GM18505 (cell line): ENCODE measurements around the gene ADGRG1.

ENCODE experiments used
- ATAC-seq: cut with Tn5 transposase; IDR thresholded peaks from one replicate; pipeline ENCODE4 v1.9.1; 2021; ENCODE audit not compliant: unreplicated experiment
- POLR2A ChIP-seq: IDR thresholded peaks from 4 replicates; pipeline ENCODE4 v1.6.1; 2011; ENCODE audit warnings: borderline replicate concordance; ENCODE audit not compliant: insufficient read depth, insufficient read length; ENCODE audit errors: extremely low read depth

ADGRG1 gene

GRCh38 chr16:57684626-57685358 lies 56.4 kb downstream of the ADGRG1 start:
- TF ChIP-seq POLR2A = no peak
- no peak for ATAC-seq

DNA sequence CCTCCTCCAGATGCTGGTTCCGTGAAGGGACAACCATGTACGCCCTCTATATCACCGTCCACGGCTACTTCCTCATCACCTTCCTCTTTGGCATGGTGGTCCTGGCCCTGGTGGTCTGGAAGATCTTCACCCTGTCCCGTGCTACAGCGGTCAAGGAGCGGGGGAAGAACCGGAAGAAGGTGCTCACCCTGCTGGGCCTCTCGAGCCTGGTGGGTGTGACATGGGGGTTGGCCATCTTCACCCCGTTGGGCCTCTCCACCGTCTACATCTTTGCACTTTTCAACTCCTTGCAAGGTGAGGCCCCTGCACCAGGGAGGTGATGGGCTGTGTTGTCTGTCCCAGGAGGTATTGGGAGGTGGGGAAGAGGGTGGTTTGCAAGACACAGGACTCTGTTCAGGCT lies 57.2 kb downstream of the ADGRG1 start:
- TF ChIP-seq POLR2A = no peak

GRCh38 chr16:57686577-57686976 lies 58.1 kb downstream of the ADGRG1 start:
- no peak for ATAC-seq
- no peak for TF ChIP-seq POLR2A

More for the DNA sequence above, 57.2 kb downstream of the ADGRG1 start:
- no peak for ATAC-seq

- ATAC-seq = no peak
- no peak for TF ChIP-seq POLR2A
These were observed 59.0 kb downstream of the ADGRG1 start for GRCh38 chr16:57687363-57687929.

GRCh38 chr16:57688487-57688986 lies 60.1 kb downstream of the ADGRG1 start:
- ATAC-seq = no peak
- no peak for TF ChIP-seq POLR2A

- no peak for TF ChIP-seq POLR2A
- ATAC-seq = no peak
These were observed 60.7 kb downstream of the ADGRG1 start for GRCh38 chr16:57688987-57689761.

GRCh38 chr16:57689762-57690558 lies 61.5 kb downstream of the ADGRG1 start:
- peak; percentile 78 for ATAC-seq

DNA sequence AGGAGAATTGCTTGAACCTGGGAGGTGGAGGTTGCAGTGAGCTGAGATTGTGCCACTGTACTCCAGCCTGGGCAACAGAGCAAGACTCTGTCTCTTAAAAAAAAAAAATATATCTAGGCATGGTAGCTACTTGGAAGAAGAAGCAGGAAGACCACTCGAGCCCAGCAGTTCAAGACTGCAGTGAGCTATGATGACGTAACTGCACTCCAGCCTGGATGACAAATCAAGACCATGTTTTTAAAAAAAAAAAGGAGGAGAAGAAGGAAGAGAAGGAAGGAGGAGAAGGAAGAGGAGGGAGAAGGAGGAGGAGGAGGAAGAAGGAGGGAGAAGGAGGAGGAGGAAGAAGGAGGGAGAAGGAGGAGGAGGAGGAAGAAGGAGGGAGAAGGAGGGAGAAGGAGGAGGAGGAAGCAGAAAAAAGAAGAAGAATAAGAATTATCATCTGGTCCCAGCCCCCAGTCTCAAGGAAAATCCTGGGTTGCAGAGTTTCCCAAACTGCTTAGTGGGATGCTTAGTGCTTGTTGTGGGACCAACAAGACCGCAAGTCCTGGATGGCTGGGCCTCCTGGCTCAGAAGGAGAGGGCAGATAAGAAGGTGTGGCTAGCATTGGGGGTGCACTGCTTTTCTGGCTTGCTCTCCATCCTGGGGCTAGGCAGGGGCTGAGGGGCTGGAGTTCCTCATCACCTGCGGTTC lies 62.5 kb downstream of the ADGRG1 start:
- ATAC-seq = no peak
- no peak for TF ChIP-seq POLR2A

More at GRCh38 chr16:57689762-57690558, 61.5 kb downstream of the ADGRG1 start:
- peak; percentile 28 for TF ChIP-seq POLR2A

DNA sequence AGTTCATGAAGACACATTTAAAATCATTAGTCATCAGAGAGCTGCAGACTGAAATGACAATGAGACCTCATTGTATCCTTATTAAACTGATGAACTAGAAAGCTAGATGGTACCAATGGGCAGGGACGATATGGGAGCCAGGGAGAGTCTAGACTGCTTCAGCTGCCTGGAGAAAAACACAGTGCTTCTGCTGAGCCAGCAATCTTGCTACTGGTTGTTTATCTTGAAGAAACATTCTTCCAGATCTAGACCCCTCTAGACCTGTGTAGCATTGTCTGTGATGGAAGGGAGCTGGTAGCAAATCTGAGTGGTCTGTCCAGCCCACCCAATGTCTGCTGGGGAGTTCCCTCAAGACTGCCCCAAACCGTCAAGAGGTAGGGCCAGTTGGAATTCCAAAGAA lies 64.2 kb downstream of the ADGRG1 start:
- TF ChIP-seq POLR2A = no peak
- no peak for ATAC-seq

- TF ChIP-seq POLR2A = no peak
- no peak for ATAC-seq
These were observed 65.1 kb downstream of the ADGRG1 start for GRCh38 chr16:57693550-57693949.

DNA sequence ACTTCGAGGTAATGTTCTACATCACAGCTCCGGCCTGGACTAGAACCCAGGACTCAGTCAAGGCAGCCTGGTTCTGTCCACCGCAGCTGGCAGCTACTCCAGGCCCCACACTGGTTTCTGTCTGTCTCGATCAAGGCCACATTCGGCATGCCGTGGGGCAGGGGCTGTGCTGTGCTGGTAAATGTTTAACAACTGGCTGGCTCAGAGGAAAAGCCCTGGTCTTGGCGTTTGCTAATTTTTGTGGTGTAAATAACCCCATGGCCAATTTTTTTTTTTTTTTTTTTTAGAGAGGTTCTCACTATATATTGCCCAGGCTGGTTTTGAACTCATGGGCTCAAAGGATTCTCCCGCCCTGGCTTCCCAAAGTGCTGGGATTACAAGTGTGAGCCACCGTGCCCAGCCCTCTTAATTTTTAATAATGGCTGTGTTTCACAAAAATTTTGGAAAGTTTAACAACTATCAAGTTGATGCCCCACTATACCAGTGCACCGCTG lies 65.8 kb downstream of the ADGRG1 start:
- no peak for ATAC-seq
- no peak for TF ChIP-seq POLR2A
